ENCODE results near the gene RNF220.

DNA sequence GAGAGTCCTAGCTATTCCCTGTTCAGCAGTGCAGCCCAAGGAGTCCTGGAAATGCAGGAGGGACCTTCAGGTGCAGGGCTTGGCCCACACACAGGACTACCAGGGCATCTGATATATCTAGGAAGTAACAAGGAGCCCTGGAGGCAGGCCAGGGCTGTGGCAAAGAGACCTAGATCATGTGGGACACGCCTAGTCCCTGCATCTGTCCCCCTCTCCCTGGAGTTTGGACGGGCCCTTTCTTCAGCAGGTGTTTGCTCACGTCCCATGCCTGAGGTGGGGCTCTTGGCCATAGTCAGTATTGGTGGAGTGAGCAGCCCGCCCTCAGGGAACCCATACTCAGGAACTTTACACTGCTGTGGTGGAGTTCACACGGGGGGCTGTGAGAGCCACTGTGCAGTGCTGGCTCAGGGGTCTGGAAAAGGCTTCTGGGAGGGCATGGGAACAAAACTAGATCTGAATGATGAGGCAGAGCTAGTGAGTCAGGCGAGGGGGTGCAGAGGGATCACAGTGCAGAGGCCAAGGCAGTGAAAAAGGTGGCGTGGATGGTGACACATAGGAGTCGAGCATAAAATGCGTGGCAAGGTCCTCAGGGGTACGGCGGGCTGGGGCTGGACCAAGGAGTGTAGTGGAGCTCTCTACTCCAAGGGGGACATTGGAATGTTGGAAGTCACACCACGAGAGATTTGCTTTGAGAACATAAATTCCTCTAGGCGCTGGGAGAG lies 243.6 kb downstream of the RNF220 start:
- TF ChIP-seq CTCF (IDR thresholded peaks at IDR 0.05; ENCODE audit: low read depth, low read length, poor library complexity, severe bottlenecking) (no peak), EZH2phosphoT487 (IDR thresholded peaks at IDR 0.05; ENCODE audit: borderline replicate concordance, low read length) (no peak)
